Ovary (tissue), 3 donors: Measurements from ENCODE around the gene HOXA4.

Experiments used
- CTCF ChIP-seq, 3 donors: fragments of 450-650 bp in 2 of 3; fragments of 200-600 bp in 1 of 3; IDR thresholded peaks; one replicate each; pipeline versions ENCODE4 v1.5.1 to v1.8.0; 2016 to 2022; ENCODE audit warnings: antibody characterized with exemption in 3 of 3, mild to moderate bottlenecking in 1 of 3
- EP300 ChIP-seq: sonication (generic); formaldehyde crosslinking; IDR thresholded peaks from one replicate; pipeline ENCODE4 v1.6.1; 2017; ENCODE audit warnings: antibody characterized with exemption
- POLR2A ChIP-seq: fragments of 450-650 bp; IDR thresholded peaks from one replicate; pipeline ENCODE4 v1.6.1; 2017; ENCODE audit warnings: antibody characterized with exemption, mild to moderate bottlenecking, moderate library complexity
- donor health status: DM: no; HTN: no; CAD: no.

GRCh38 chr7:27106901-27107240 lies 23.7 kb downstream of the HOXA4 start:
- TF ChIP-seq CTCF (IDR thresholded peaks at IDR 0.05) (no peak), POLR2A (no peak), EP300 (no peak)
